Smooth muscle cell (in vitro differentiated cells): ENCODE data around the gene ARHGAP18. TPM values are rescaled to one million over a fixed set of nuclear protein-coding genes. Genes with fewer than 3 reads are reported as not detected.

Experiments used
- DNase-seq: peaks from one replicate; lab custom pipeline; 2025; ENCODE audit not compliant: unreplicated experiment; lab: John Stamatoyannopoulos, UW
- H2AFZ ChIP-seq: fragments of 200-600 bp; sonication (generic); 2 replicates; pipeline ENCODE4 v1.6.0; 2016; ENCODE audit warnings: antibody characterized with exemption, low read depth, mild to moderate bottlenecking
- H3F3A ChIP-seq: fragments of 200-600 bp; sonication (generic); 2 replicates; pipeline ENCODE4 v1.6.0; 2017; ENCODE audit warnings: antibody characterized with exemption, low read depth
- H3K27ac ChIP-seq: fragments of 200-600 bp; sonication (generic); 2 replicates; pipeline ENCODE4 v1.5.1; 2016; ENCODE audit warnings: low read depth, mild to moderate bottlenecking
- H3K27me3 ChIP-seq: fragments of 200-600 bp; sonication (generic); 2 replicates; pipeline ENCODE4 v1.6.1; 2016; ENCODE audit warnings: low read depth, mild to moderate bottlenecking
- H3K36me3 ChIP-seq: fragments of 200-600 bp; sonication (generic); 2 replicates; pipeline ENCODE4 v1.5.1; 2016; ENCODE audit warnings: low read depth
- H3K4me1 ChIP-seq: fragments of 200-600 bp; sonication (generic); 2 replicates; pipeline ENCODE4 v1.5.1; 2016; ENCODE audit warnings: low read depth
- H3K4me2 ChIP-seq: fragments of 200-600 bp; sonication (generic); 2 replicates; pipeline ENCODE4 v1.6.0; 2016; ENCODE audit warnings: mild to moderate bottlenecking
- H3K4me3 ChIP-seq: fragments of 200-600 bp; sonication (generic); 2 replicates; pipeline ENCODE4 v1.5.1; 2016; ENCODE audit warnings: mild to moderate bottlenecking
- H3K79me2 ChIP-seq: fragments of 200-600 bp; sonication (generic); 2 replicates; pipeline ENCODE4 v1.6.0; 2016; ENCODE audit warnings: low read depth, mild to moderate bottlenecking
- H3K9ac ChIP-seq: fragments of 200-600 bp; sonication (generic); 2 replicates; pipeline ENCODE4 v1.6.0; 2016; ENCODE audit warnings: low read depth
- H3K9me3 ChIP-seq: fragments of 200-600 bp; sonication (generic); replicated peaks from 2 replicates; pipeline ENCODE4 v1.5.1; 2016; ENCODE audit warnings: low read depth
- H4K20me1 ChIP-seq: fragments of 200-600 bp; sonication (generic); 2 replicates; pipeline ENCODE4 v1.6.0; 2016; ENCODE audit warnings: low read depth
- CTCF ChIP-seq: fragments of 200-600 bp; sonication (generic); IDR thresholded peaks from 2 replicates; pipeline ENCODE4 v1.5.1; 2017; ENCODE audit warnings: borderline replicate concordance, mild to moderate bottlenecking, antibody characterized with exemption; ENCODE audit not compliant: insufficient read depth, poor library complexity, severe bottlenecking
- WGBS: methylation state at CpG from one replicate; pipeline ENCODE4 v1.1.7; 2016; ENCODE audit warnings: low lambda C conversion rate; 5-methylcytosine and 5-hydroxymethylcytosine counted together
- polyA plus RNA-seq: library from polyadenylated mRNA; unstranded; fragments of >200 nt; fragmentation: Nextera tagmentation; extraction: Ambion mirVana; gene quantifications from 2 replicates; pipeline ENCODE4 v1.2.1, GENCODE V29; 2016
- total RNA-seq: library from RNA; depleted of rRNA; stranded (reverse); fragments of >200 nt; gene quantifications from 2 replicates; pipeline ENCODE4 v1.2.3, GENCODE V29; 2014

The ARHGAP18 gene
- total and polyA plus RNA-seq, 2 experiments from 2014 or later: 3.2 to 9.6 TPM

- peaks cover 15% of the 10 kb centered on the region for H3K4me1 ChIP-seq
- H3F3A ChIP-seq: peaks cover 6% of the 10 kb centered on the region
- H3K4me2 ChIP-seq: peak overlapping the region; percentile 91
- no peak for TF ChIP-seq CTCF
- no peak overlapping the region for H2AFZ ChIP-seq
- WGBS: 93% methylated on average over 8 of the region's 8 CpGs
- no peak for DNase-seq
- H3K9me3 ChIP-seq: no peaks in the 10 kb centered on the region
- no peaks in the 10 kb centered on the region for H4K20me1 ChIP-seq
- H3K9ac ChIP-seq: no peak overlapping the region
- H3K27ac ChIP-seq: no peak overlapping the region
- no peaks in the 10 kb centered on the region for H3K36me3 ChIP-seq
- H3K4me3 ChIP-seq: peak overlapping the region; percentile 68
- no peaks in the 10 kb centered on the region for H3K27me3 ChIP-seq
- H3K79me2 ChIP-seq: peaks cover 16% of the 10 kb centered on the region
Measured at GRCh38 chr6:129707882-129708495, 2.0 kb downstream of the ARHGAP18 start.

- no peak for DNase-seq
- Histone ChIP-seq H3K36me3 (no peaks in the 10 kb centered on the region), H3K4me2 (no peak overlapping the region), H3K9me3 (no peaks in the 10 kb centered on the region), H3K9ac (no peak overlapping the region), H3K79me2 (peaks cover 17% of the 10 kb centered on the region), H2AFZ (no peak overlapping the region), H3K27me3 (no peaks in the 10 kb centered on the region), H4K20me1 (no peaks in the 10 kb centered on the region), H3K4me3 (no peak overlapping the region), H3F3A (peaks cover 6% of the 10 kb centered on the region), H3K27ac (no peak overlapping the region), H3K4me1 (peaks cover 15% of the 10 kb centered on the region)
- TF ChIP-seq CTCF: no peak
- 95% methylated on average over 6 of the region's 6 CpGs for WGBS
Measured at GRCh38 chr6:129707028-129707427, 2.9 kb downstream of the ARHGAP18 start.

GRCh38 chr6:129705212-129705611 lies 4.8 kb downstream of the ARHGAP18 start:
- no peak overlapping the region for H3K9ac ChIP-seq
- no peak for TF ChIP-seq CTCF
- no peak overlapping the region for H3K4me2 ChIP-seq
- H2AFZ ChIP-seq: no peak overlapping the region
- H3K27me3 ChIP-seq: no peaks in the 10 kb centered on the region
- H3K4me3 ChIP-seq: no peak overlapping the region
- H3K79me2 ChIP-seq: peaks cover 17% of the 10 kb centered on the region
- DNase-seq: no peak
- no peaks in the 10 kb centered on the region for H3K9me3 ChIP-seq
- H4K20me1 ChIP-seq: no peaks in the 10 kb centered on the region
- H3K36me3 ChIP-seq: no peaks in the 10 kb centered on the region
- H3K27ac ChIP-seq: no peak overlapping the region
- peaks cover 6% of the 10 kb centered on the region for H3F3A ChIP-seq
- peaks cover 15% of the 10 kb centered on the region for H3K4me1 ChIP-seq

- no peaks in the 10 kb centered on the region for H3K9me3 ChIP-seq
- peaks cover 4% of the 10 kb centered on the region for H3F3A ChIP-seq
- H3K27me3 ChIP-seq: no peaks in the 10 kb centered on the region
- no peak overlapping the region for H3K9ac ChIP-seq
- no peak overlapping the region for H3K27ac ChIP-seq
- no peaks in the 10 kb centered on the region for H3K36me3 ChIP-seq
- H3K4me1 ChIP-seq: peaks cover 13% of the 10 kb centered on the region
- peaks cover 17% of the 10 kb centered on the region for H3K79me2 ChIP-seq
- H3K4me3 ChIP-seq: no peak overlapping the region
- H2AFZ ChIP-seq: no peak overlapping the region
- DNase-seq: no peak
- H4K20me1 ChIP-seq: no peaks in the 10 kb centered on the region
- no peak overlapping the region for H3K4me2 ChIP-seq
- no peak for TF ChIP-seq CTCF
Measured at GRCh38 chr6:129704708-129705107, 5.3 kb downstream of the ARHGAP18 start.
